Adrenal gland (tissue), 12 donors: Measurements from ENCODE around the gene SOWAHA. TPM values are rescaled to one million over a fixed set of nuclear protein-coding genes. Genes with fewer than 3 reads are reported as not detected.

ENCODE experiments used
- DNase-seq, 7 donors: peaks; one replicate each; pipeline ENCODE4 v3.0.0-alpha.2; 2019 to 2020
- H3K27ac ChIP-seq, 5 donors: fragments of 200-600 bp; sonication (generic) in 4 of 5; 1 replicate in 3 of 5; 2 replicates in 2 of 5; pipeline versions ENCODE4 v1.5.1 to v1.8.0; 2016 to 2020; ENCODE audit warnings: mild to moderate bottlenecking in 1 of 5
- H3K27me3 ChIP-seq: fragments of 200-600 bp; 2 replicates; pipeline ENCODE4 v1.8.0; 2021
- H3K36me3 ChIP-seq, 2 donors: fragments of 200-600 bp; replicated peaks in 1 of 2; 1 replicate in 1 of 2; 2 replicates in 1 of 2; pipeline versions ENCODE4 v1.5.1 to v1.8.0; 2018 to 2022
- H3K4me1 ChIP-seq, 2 donors: fragments of 200-600 bp; replicated peaks in 1 of 2; 1 replicate in 1 of 2; 2 replicates in 1 of 2; pipeline versions ENCODE4 v1.5.1 to v1.8.0; 2018 to 2021
- H3K4me3 ChIP-seq, 4 donors: fragments of 200-600 bp; sonication (generic) in 3 of 4; one replicate each; pipeline ENCODE4 v1.5.1; 2016 to 2018
- H3K9me3 ChIP-seq, 3 donors: fragments of 200-600 bp; sonication (generic) in 1 of 3; replicated peaks in 1 of 3; 1 replicate in 2 of 3; 2 replicates in 1 of 3; pipeline versions ENCODE4 v1.5.1 to v1.8.0; 2016 to 2021
- POLR2A ChIP-seq, 2 donors: fragments of 450-650 bp; IDR thresholded peaks; one replicate each; pipeline ENCODE4 v1.6.1; 2017; ENCODE audit warnings: antibody characterized with exemption in 2 of 2, mild to moderate bottlenecking in 2 of 2, moderate library complexity in 1 of 2
- WGBS, 4 donors: extraction: QIAGEN DNeasy Blood & Tissue Kit in 2 of 4; methylation state at CpG; one replicate each; pipeline versions ENCODE4 v1.1.5 to v1.1.7; 2013 to 2017; 5-methylcytosine and 5-hydroxymethylcytosine counted together
- intact Hi-C, 2 donors: fragments of 100-400 bp; cut with DNase I; formaldehyde crosslinking; loops; one replicate each; pipeline versions ENCODE4 v1.14.1 to v1.15.0; 2022 to 2023
- polyA plus RNA-seq, 3 donors: library from polyadenylated mRNA; stranded (reverse); fragments of 200-250 nt in 2 of 3; fragments of 350-450 nt in 1 of 3; fragmentation: Illumina TruSeq in 1 of 3; extraction: RNeasy Lipid Tissue Mini Kit (QIAGEN cat#74804) in 1 of 3; gene quantifications; one replicate each; pipeline ENCODE4 v1.2.3, GENCODE V29; 2013 to 2014
- total RNA-seq, 9 donors: library from RNA; depleted of rRNA in 4 of 9; stranded (reverse); fragments of >200 nt in 4 of 9; fragments of 120-200 nt in 1 of 9; fragmentation: NEBNext Ultra II Directional in 1 of 9; extraction: Animal tissue kit (Norgen Biotek cat#: 25700) in 1 of 9; gene quantifications; one replicate each; pipeline versions ENCODE4 v1.1.0 to v1.2.4, GENCODE V29; 2013 to 2023
- TF ChIP-seq, protein P1 (sequence below), 6 experiments: fragments of 450-650 bp in 4 of 6; fragments of 200-600 bp in 2 of 6; sonication (generic) in 1 of 6; IDR thresholded peaks; 1 replicate in 5 of 6; 2 replicates in 1 of 6; pipeline versions ENCODE4 v1.5.1 to v1.8.0; 2016 to 2021; ENCODE audit warnings: antibody characterized with exemption in 6 of 6, mild to moderate bottlenecking in 2 of 6, moderate library complexity in 1 of 6
- donor health status: healthy with polysubstance abuse.
- donor health status: Bipolar disorder and iron deficiency.
- donor health status: DM: yes; HTN: yes; CAD: no.
- donor health status: DM: no; HTN: no; CAD: no.
- donor health status: DM: no; HTN: no; CAD: no.
- donor health status: DM: yes; HTN: yes; CAD: no.

Gene SOWAHA
- total and polyA plus RNA-seq, 12 donors, result 0.06 to 1.8 (median 0.40) TPM; not detected in 3

DNA sequence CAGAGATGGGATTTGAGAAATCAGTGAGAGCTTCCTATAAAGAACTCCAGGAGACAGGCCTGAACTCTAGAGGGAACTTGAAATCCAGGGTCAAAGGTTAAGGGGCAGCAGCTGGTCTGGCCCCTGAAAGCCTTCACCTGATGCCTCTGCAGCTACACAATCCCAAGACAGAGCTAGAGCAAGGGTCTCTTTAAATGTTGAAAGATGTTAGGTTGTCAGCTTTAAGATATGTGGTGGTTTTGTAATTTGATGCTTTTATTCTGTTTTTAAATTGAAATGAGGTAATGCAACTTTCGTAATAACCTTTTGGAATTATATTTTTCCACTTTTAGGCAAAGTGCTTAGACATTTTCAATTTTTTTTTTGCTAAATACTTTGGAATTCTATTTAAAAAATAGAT lies 2.4 kb downstream of the SOWAHA start:
- WGBS, 4 donors, result 86 to 97% (median 93%) methylated on average over 1 of the region's 1 CpG
- Histone ChIP-seq H3K4me1 (peaks cover 3 to 9% of the 10 kb centered on the region in 2 donors), H3K36me3 (no peaks in the 10 kb centered on the region), H3K4me3 (no peak overlapping the region), H3K9me3 (no peaks in the 10 kb centered on the region), H3K27ac (no peak overlapping the region), H3K27me3 (peaks cover 15% of the 10 kb centered on the region)
- TF ChIP-seq, protein P1, sequence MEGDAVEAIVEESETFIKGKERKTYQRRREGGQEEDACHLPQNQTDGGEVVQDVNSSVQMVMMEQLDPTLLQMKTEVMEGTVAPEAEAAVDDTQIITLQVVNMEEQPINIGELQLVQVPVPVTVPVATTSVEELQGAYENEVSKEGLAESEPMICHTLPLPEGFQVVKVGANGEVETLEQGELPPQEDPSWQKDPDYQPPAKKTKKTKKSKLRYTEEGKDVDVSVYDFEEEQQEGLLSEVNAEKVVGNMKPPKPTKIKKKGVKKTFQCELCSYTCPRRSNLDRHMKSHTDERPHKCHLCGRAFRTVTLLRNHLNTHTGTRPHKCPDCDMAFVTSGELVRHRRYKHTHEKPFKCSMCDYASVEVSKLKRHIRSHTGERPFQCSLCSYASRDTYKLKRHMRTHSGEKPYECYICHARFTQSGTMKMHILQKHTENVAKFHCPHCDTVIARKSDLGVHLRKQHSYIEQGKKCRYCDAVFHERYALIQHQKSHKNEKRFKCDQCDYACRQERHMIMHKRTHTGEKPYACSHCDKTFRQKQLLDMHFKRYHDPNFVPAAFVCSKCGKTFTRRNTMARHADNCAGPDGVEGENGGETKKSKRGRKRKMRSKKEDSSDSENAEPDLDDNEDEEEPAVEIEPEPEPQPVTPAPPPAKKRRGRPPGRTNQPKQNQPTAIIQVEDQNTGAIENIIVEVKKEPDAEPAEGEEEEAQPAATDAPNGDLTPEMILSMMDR (IDR thresholded peaks at IDR 0.05), result no peak
- TF ChIP-seq POLR2A (IDR thresholded peaks at IDR 0.05), result no peak
- intact Hi-C loops, result loop anchor here in 1 of 2 donors (10.0 kb wide), 1 partner anchor 431 kb away; no protein-coding TSS in a partner anchor
- DNase-seq, result no peak

DNA sequence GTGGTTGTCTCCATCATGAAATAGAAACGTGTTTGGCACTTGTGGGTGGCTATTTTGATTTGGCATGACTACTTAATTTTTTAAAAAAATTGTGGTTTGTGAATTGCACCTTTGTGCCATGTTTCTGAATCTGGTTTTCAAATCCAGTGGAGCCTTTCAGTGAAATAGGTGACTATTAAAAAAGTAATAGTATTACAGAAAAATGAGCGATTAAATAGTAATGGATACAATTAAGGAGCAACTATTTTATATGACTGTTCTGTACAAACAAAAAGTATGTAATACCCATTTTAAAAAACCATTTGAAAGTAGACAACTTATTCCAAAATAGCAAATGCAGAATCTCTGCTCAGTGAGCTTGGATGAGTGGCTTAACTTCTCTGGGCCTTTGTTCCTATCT lies 3.0 kb downstream of the SOWAHA start:
- intact Hi-C loops, result loop anchor here in 1 of 2 donors (10.0 kb wide), 1 partner anchor 431 kb away; no protein-coding TSS in a partner anchor
- Histone ChIP-seq H3K4me3 (no peak overlapping the region), H3K27me3 (peaks cover 14% of the 10 kb centered on the region), H3K36me3 (no peaks in the 10 kb centered on the region), H3K27ac (no peak overlapping the region), H3K4me1 (peaks cover 3 to 9% of the 10 kb centered on the region in 2 donors), H3K9me3 (no peaks in the 10 kb centered on the region)
- TF ChIP-seq, protein P1 (IDR thresholded peaks at IDR 0.05), result no peak
- no peak for TF ChIP-seq POLR2A (IDR thresholded peaks at IDR 0.05)
- WGBS, 4 donors, result 84 to 89% (median 86%) methylated on average over 2 of the region's 2 CpGs
- DNase-seq, result no peak

DNA sequence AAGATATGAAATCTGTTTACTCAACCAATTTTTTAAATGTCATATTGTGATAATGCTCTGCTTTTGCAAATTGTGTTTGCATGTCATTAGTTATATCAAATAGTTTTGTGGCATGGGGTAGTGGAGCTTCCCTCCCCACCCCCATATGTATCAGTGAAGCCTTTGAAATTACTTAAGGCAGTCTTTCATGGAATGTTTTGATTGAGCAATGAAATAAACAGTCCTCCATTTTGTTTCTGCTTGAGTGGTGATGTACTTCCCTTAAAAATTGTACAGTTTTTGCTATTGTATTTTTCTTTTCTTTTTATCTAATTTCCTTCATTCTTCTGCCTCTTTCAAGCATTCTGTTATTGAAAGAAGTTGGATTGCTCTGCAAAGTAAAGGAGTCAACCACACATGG lies 3.5 kb downstream of the SOWAHA start:
- TF ChIP-seq, protein P1 (IDR thresholded peaks at IDR 0.05), result no peak
- TF ChIP-seq POLR2A (IDR thresholded peaks at IDR 0.05), result no peak
- no peak for DNase-seq
- intact Hi-C loops, result loop anchor here in 1 of 2 donors (10.0 kb wide), 1 partner anchor 432 kb away; no protein-coding TSS in a partner anchor
- Histone ChIP-seq H3K36me3 (no peaks in the 10 kb centered on the region), H3K4me3 (no peak overlapping the region), H3K4me1 (peaks cover 3 to 9% of the 10 kb centered on the region in 2 donors), H3K27ac (no peak overlapping the region), H3K9me3 (no peaks in the 10 kb centered on the region), H3K27me3 (peaks cover 9% of the 10 kb centered on the region)

DNA sequence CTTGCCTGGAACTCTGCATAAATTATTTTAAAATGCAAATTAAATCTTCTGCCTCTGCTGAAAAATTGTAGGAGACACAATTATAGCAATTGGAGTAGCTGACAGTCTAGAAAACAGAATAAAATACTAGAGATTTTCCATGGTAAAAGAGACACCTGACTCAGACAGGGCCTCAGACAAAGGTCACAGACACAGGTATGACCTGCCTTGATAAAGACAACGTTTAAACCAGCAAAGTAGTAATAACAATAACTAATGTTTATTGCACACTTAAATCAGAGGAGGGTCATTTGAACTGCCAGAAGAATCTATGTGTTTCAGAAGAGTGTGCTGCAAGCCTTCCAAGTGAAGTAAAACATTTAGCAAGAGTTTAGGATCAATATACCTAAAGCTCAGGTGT lies 3.9 kb downstream of the SOWAHA start:
- intact Hi-C loops, result loop anchor here in 1 of 2 donors (10.0 kb wide), 1 partner anchor 432 kb away; no protein-coding TSS in a partner anchor
- TF ChIP-seq, protein P1 (IDR thresholded peaks at IDR 0.05), result no peak
- TF ChIP-seq POLR2A (IDR thresholded peaks at IDR 0.05), result no peak

More for the DNA sequence above, 3.9 kb downstream of the SOWAHA start:
- DNase-seq, result no peak
- Histone ChIP-seq H3K4me3 (no peak overlapping the region), H3K36me3 (no peaks in the 10 kb centered on the region), H3K9me3 (no peaks in the 10 kb centered on the region), H3K27me3 (peaks cover 5% of the 10 kb centered on the region), H3K4me1 (peaks cover 3 to 9% of the 10 kb centered on the region in 2 donors), H3K27ac (no peak overlapping the region)
- WGBS, 4 donors, result 42 to 71% (median 53%) methylated on average over 1 of the region's 1 CpG
